LNCaP clone FGC (cell line): ENCODE measurements around the gene CCDC57.

Experiments
- DNase-seq: peaks from one replicate; pipeline ENCODE4 v3.0.0-alpha.2; 2011; ENCODE audit warnings: low read depth
- H3K4me3 ChIP-seq: 2 replicates; pipeline ENCODE4 v1.5.1; 2011; ENCODE audit warnings: mild to moderate bottlenecking, low read depth, low read length, control low read depth
- CTCF ChIP-seq: IDR thresholded peaks from 2 replicates; pipeline ENCODE4 v1.5.1; 2012; ENCODE audit warnings: mild to moderate bottlenecking; ENCODE audit not compliant: control insufficient read depth, insufficient read depth; ENCODE audit errors: extremely low read depth

Gene CCDC57

GRCh38 chr17:82226146-82226808, 13.6 kb upstream of the CCDC57 start:
- no peak for DNase-seq
- H3K4me3 ChIP-seq, result no peak overlapping the region
- no peak for TF ChIP-seq CTCF

DNA sequence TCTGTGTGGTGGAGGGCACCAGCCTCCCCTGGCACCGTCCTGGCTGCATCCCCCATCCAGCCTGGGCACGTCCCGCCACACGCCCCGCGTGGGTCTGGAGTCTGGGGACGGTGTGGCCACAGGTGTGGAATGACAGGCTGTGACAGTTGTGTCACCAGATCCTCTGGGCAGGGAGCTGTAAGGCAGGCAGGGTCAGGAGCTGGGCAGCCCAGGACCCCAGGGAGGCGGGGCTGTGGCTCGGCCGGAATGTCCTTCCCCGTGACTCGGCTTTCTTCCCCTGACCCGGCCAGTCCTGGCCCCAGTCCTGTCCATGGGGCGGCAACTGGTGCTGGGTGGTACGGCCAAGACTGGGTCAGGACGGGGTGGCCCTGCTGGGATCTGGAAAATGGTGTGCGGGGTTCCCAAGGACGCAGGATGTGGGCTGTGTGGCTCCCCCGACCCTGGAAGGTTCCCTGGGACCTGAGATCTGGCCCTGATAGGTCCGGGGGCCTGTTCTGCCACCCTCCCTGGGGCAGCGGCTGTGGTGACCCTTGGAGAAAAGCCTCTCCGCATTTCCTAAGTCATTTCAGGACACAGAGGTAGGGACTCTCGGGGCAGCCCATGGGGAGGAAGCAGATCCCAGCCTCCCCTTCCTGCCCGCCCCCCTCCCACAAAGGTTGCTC, 12.9 kb upstream of the CCDC57 start:
- no peak overlapping the region for H3K4me3 ChIP-seq
- TF ChIP-seq CTCF, result no peak
- no peak for DNase-seq

GRCh38 chr17:82224666-82225065, 12.0 kb upstream of the CCDC57 start:
- H3K4me3 ChIP-seq, result no peak overlapping the region
- DNase-seq, result no peak
- TF ChIP-seq CTCF, result no peak

DNA sequence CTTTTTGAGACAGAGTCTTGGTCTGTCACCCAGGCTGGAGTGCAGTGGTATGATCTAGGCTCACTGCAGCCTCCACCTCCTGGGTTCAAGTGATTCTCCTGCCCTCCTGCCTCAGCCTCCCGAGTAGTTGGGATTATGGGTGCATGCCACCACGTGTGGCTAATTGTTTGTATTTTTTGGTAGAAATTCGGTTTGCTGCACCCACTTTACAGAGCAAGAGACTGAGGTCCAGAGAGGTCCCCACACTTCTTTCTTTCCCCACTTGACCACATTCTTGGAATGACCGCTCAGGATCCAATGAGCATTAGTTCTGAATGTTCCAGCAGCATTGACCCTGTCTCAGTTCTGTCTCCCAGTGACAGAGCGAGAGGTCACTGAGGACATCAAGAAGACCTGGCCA, 10.9 kb upstream of the CCDC57 start:
- DNase-seq, result no peak
- no peak for TF ChIP-seq CTCF
- H3K4me3 ChIP-seq, result no peak overlapping the region

GRCh38 chr17:82222816-82223215, 10.2 kb upstream of the CCDC57 start:
- TF ChIP-seq CTCF, result no peak
- DNase-seq, result no peak

GRCh38 chr17:82221341-82221902, 8.8 kb upstream of the CCDC57 start:
- DNase-seq, result no peak
- no peak for TF ChIP-seq CTCF

More at GRCh38 chr17:82222816-82223215, 10.2 kb upstream of the CCDC57 start:
- no peak overlapping the region for H3K4me3 ChIP-seq

More at GRCh38 chr17:82221341-82221902, 8.8 kb upstream of the CCDC57 start:
- H3K4me3 ChIP-seq, result no peak overlapping the region
